Lower leg skin (tissue), 4 donors: ENCODE data around the gene SLC22A3. TPM values are rescaled to one million over a fixed set of nuclear protein-coding genes. Genes with fewer than 3 reads are reported as not detected.
A peak's percentile ranks its signal among the peaks of the same experiment; 100 is the strongest.
"Not testable (repeated sequence)": the region's sequence is repeated elsewhere in the genome, so short reads cannot be mapped to it uniquely, and the experiment has no call there.

Experiments
- DNase-seq, 2 donors: peaks; one replicate each; pipeline ENCODE4 v3.0.0-alpha.2; 2019; ENCODE audit warnings: low spot score in 2 of 2
- H3K4me3 ChIP-seq: fragments of 200-600 bp; sonication (generic); 2 replicates; pipeline ENCODE4 v1.5.1; 2017; ENCODE audit warnings: mild to moderate bottlenecking, low read depth; ENCODE audit not compliant: poor library complexity, severe bottlenecking
- POLR2A ChIP-seq, 2 donors: fragments of 450-650 bp; IDR thresholded peaks; one replicate each; pipeline ENCODE4 v1.6.1; 2016 to 2017; ENCODE audit warnings: antibody characterized with exemption in 2 of 2, mild to moderate bottlenecking in 1 of 2, moderate library complexity in 1 of 2
- WGBS, 2 donors: methylation state at CpG; one replicate each; pipeline ENCODE4 v1.1.5; 2018; 5-methylcytosine and 5-hydroxymethylcytosine counted together
- intact Hi-C: fragments of 100-400 bp; cut with DNase I; formaldehyde crosslinking; loops from one replicate; pipeline ENCODE4 v1.15.0; 2023; ENCODE audit warnings: low total_unique reads
- total RNA-seq, 4 donors: library from RNA; depleted of rRNA; stranded (reverse); fragments of >200 nt; gene quantifications; one replicate each; pipeline ENCODE4 v1.1.0, GENCODE V29; 2016
- TF ChIP-seq, protein P1 (sequence below), 3 donors: fragments of 450-650 bp; IDR thresholded peaks; one replicate each; pipeline ENCODE4 v1.5.1; 2016; ENCODE audit warnings: antibody characterized with exemption in 3 of 3, mild to moderate bottlenecking in 3 of 3, moderate library complexity in 2 of 3

The SLC22A3 gene, protein sequence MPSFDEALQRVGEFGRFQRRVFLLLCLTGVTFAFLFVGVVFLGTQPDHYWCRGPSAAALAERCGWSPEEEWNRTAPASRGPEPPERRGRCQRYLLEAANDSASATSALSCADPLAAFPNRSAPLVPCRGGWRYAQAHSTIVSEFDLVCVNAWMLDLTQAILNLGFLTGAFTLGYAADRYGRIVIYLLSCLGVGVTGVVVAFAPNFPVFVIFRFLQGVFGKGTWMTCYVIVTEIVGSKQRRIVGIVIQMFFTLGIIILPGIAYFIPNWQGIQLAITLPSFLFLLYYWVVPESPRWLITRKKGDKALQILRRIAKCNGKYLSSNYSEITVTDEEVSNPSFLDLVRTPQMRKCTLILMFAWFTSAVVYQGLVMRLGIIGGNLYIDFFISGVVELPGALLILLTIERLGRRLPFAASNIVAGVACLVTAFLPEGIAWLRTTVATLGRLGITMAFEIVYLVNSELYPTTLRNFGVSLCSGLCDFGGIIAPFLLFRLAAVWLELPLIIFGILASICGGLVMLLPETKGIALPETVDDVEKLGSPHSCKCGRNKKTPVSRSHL
- total RNA-seq, result 10 to 100 TPM; 10.4 to 15.7 (median 12.3) TPM

DNA sequence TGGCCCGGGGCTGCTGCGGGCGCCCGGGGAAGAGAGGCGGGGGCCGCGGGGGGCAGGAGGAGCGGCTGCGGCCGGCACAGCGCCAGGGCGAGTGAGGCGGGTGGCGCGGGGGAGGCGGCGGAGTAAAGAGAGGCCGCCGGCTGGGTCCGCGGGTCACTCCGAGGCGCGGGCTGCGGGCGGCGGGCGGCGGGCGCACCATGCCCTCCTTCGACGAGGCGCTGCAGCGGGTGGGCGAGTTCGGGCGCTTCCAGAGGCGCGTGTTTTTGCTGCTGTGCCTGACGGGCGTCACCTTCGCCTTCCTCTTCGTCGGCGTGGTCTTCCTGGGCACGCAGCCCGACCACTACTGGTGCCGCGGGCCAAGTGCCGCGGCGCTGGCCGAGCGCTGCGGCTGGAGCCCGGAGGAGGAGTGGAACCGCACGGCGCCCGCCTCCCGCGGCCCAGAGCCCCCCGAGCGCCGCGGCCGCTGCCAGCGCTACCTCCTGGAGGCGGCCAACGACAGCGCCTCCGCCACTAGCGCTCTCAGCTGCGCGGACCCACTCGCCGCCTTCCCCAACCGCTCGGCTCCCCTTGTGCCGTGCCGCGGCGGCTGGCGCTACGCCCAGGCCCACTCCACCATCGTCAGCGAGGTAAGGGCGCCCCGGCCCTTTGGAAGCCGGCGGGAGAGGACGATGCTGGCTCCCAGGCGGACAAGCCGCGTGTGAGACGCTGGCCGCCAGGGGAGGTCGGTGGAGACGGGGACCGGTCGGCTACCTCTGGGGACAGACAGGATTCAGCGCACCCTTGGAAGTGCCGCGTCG is at the start of gene SLC22A3:
SLC22A3 (plus strand) TSS at position 156 of the 797 bp plus-strand sequence; CDS start at position 198, 42 bp downstream.
- intact Hi-C loops, result no loop called here
- DNase-seq, result no peak

DNA sequence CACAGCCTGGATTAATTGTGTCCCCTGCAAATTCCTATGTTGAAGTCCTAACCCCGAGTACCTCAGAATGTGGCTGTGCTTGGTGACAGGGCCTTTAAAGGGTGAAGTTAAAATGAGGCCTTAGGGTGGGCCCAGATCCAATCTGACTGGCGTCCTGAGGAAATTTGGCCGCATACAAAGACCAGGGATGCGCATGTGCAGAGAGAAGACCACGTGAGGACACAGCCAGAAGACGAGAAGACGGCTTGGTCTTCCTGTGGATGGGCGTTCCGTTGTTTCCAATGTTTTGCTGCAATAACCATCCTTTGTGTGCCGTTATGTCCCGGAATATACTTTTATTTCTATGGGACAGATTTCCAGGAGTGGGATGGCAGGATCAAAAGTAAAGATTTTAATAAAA is 48.6 kb upstream of the SLC22A3 start:
- H3K4me3 ChIP-seq, result no peak overlapping the region
- WGBS, 2 donors, result 93 to 94% methylated on average over 11 of the region's 11 CpGs
- intact Hi-C loops, result no loop called here
- TF ChIP-seq POLR2A (IDR thresholded peaks at IDR 0.05), result no peak
- TF ChIP-seq, protein P1, sequence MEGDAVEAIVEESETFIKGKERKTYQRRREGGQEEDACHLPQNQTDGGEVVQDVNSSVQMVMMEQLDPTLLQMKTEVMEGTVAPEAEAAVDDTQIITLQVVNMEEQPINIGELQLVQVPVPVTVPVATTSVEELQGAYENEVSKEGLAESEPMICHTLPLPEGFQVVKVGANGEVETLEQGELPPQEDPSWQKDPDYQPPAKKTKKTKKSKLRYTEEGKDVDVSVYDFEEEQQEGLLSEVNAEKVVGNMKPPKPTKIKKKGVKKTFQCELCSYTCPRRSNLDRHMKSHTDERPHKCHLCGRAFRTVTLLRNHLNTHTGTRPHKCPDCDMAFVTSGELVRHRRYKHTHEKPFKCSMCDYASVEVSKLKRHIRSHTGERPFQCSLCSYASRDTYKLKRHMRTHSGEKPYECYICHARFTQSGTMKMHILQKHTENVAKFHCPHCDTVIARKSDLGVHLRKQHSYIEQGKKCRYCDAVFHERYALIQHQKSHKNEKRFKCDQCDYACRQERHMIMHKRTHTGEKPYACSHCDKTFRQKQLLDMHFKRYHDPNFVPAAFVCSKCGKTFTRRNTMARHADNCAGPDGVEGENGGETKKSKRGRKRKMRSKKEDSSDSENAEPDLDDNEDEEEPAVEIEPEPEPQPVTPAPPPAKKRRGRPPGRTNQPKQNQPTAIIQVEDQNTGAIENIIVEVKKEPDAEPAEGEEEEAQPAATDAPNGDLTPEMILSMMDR (IDR thresholded peaks at IDR 0.05), result no peak
- DNase-seq, result no peak

More for the DNA sequence above, at the start of gene SLC22A3:
- H3K4me3 ChIP-seq, result peak within 1 kb of the TSS; percentile 45
- no peak for TF ChIP-seq POLR2A (IDR thresholded peaks at IDR 0.05)
- TF ChIP-seq, protein P1 (IDR thresholded peaks at IDR 0.05), result no peak
- 1 to 3% methylated on average over 28 to 29 of the region's 105 CpGs for WGBS, 2 donors

DNA sequence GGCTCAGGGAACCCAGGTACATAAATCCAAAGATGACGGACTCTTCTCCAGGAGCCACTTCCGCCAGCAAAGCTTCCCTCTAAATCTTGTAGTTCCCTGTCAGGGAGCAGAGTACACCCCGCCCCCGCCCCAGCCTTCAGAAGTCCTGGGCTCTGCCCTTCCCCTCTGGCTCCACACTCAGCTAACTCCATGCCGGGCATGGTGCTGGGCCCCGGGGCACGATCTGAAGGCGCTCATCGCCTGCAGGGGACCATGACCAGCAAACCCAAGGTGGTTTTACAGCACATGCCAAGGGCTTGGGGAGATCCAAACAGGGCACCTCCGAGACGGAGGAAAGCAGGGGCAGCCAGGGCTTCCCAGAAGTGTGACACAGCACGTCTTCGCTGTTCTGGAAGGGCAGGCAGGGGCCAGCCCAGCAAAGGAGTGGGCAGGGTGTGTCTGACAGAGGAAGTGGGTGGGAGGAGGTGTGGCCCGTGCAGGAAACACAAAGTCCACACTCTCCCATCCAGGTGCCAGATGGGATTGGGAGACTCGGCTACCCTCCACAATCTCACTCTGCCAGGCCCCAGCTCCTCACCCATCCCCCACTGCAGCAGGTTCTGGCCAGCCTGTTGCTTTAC is 48.0 kb upstream of the SLC22A3 start:
- TF ChIP-seq POLR2A (IDR thresholded peaks at IDR 0.05), result no peak
- TF ChIP-seq, protein P1 (IDR thresholded peaks at IDR 0.05), result no peak
- H3K4me3 ChIP-seq, result no peak overlapping the region
- WGBS, 2 donors, result 38 to 58% methylated on average over 15 of the region's 15 CpGs
- DNase-seq, result no peak
- intact Hi-C loops, result no loop called here

DNA sequence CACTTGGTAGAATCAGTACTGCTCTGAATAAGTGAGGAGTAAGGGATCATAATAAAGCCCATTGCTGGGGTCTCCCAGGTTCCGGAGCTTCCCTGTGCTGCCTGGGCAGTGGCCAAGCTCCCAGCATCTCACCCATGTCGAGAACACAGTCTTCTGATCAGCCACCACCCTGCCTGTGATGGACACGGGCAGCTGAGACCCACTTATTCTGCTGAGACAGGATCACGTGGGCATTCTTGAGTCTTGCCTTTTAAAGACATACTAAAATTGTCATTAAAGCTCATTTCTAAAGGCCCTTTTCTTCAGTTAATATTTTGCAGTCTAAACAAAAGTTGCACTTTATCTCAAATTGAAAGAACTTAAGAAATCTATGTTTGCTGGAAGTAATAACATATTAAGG is 46.8 kb upstream of the SLC22A3 start:
- no peak for DNase-seq
- H3K4me3 ChIP-seq, result no peak overlapping the region
- intact Hi-C loops, result no loop called here
- no peak for TF ChIP-seq POLR2A (IDR thresholded peaks at IDR 0.05)
- TF ChIP-seq, protein P1 (IDR thresholded peaks at IDR 0.05), result no peak
- WGBS, 2 donors, result 75 to 77% methylated on average over 4 of the region's 4 CpGs

DNA sequence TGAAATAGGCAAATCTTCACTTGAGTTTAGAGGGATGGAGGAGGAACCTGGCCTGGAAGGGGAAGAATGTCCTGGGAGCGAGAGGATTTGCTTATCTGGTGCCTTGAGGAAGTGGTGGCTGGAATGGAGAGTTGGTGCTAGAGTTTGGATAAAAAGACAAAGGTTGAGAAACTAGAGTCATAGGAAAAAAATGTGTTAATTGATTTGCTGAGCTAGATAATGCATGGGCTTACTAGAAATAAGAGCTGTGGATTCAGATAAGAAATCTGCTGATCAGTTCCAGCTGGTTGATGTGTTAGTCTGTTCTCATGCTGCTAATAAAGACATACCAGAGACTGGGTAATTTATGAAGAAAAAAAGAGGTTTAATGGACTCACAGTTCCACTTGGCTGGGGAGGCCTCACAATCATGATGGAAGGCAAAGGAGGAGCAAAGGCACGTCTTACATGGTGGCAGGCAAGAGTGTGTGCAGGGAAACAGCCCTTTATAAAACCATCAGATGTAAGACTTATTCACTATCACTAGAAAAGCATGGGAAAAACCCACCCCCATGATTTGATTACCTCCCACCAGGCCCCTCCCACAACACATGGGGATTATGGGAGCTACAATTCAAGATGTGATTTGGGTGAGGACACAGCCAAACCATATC is 45.6 kb upstream of the SLC22A3 start:
- intact Hi-C loops, H3K4me3 ChIP-seq, DNase-seq: not testable (repeated sequence)
- 86 to 95% methylated on average over 2 of the region's 2 CpGs for WGBS, 2 donors
